Activated CD4-positive, alpha-beta T cell treated with anti-CD3 and anti-CD28 coated beads, Interleukin-10, Interleukin-2, amounts not matched to agents 100 ng/mL and 50 ng/mL, durations not matched to agents 16 hours and 8 hours (primary cell): ENCODE measurements around the gene ZBTB4.

Source experiments
- DNase-seq: peaks from one replicate; pipeline ENCODE4 v3.0.0-alpha.2; 2020

The ZBTB4 gene

DNA sequence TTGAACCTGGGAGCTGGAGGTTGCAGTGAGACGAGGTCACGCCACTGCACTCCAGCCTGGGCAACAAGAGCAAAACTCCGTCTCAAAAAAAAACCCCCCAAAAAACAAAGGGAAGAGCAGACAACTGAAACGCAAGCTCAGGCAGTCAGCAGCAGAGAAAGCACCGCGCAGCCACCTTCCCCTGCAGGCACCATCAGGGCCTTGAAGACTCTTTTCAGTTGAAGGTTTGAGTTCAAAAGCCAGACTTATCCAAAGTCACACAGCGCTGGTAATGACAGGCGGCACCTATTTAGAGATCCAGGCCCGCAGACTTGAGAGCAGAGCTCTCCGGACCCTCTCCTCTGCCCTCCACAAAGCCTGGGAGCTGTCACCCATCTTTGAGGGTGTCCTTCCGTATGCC is 11.1 kb downstream of the ZBTB4 start:
- DNase-seq = no peak

DNA sequence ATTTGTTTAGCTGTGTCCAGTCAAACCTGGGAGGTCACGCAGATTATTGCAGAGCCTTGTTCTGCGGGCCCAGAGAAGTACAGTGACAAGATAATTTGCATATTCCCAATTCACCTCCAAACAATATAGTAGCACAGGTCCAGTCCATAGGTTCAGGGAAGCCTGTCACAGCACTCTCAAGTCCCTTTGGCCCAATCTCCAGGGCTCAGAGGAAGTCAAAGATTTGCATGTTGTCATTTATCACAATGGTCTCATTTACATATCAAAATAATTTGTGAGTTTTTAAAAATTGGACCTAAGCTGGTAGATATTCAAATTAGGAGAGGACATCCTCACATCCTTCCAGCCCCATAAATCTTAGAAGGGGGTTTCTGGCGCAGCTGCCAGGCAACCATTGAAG is 11.9 kb downstream of the ZBTB4 start:
- DNase-seq = no peak

DNA sequence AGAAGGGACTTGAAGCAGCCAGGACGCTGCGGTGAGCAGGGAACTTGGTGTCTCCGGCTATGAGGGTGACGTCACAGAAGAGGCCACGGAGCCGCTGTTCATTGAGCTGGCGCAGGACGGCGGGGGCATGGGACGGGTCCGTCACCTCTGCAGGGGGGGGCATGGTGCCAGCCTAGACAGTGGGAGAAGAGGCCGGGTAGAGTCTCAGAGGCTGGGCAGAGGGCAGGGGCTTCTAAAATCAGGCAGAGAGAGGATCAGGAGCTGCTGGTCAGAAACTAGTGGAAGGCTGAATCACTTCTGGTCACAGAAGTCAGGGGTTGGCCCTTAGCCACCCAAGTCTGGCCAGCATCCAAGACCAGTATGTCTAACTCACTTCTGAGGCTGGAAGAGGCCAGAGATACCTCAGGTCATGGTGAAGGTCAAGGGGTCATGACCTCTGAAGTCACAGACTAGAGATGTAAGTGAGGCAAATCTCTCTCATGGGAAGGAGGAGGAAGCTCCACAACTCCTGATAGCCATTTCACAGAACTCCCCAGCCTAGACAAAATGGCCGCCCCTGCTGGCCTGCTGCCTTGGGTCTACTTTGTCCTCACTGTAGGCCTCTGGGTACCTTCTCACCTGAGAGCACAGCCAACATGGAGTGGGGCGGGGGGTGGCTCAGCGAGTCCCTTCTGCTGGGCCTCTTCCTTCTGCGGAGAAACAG is 12.6 kb downstream of the ZBTB4 start:
- no peak for DNase-seq

DNA sequence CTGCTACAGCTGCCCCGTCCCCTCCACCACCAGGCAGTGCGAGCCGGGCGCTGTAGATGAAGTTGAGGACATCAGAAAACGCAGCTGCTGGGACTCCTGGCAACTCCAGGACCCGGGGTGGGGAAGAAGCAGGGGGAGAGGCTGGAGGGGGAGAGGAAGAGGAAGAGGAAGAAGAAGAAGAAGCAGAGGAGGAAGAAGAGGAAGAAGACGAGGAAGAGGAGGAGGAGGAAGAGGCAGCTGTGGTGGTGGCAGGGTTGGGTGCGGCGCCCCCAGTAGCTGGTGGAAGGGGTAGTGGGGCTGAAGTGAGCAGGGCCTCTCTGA is 13.2 kb downstream of the ZBTB4 start:
- no peak for DNase-seq

DNA sequence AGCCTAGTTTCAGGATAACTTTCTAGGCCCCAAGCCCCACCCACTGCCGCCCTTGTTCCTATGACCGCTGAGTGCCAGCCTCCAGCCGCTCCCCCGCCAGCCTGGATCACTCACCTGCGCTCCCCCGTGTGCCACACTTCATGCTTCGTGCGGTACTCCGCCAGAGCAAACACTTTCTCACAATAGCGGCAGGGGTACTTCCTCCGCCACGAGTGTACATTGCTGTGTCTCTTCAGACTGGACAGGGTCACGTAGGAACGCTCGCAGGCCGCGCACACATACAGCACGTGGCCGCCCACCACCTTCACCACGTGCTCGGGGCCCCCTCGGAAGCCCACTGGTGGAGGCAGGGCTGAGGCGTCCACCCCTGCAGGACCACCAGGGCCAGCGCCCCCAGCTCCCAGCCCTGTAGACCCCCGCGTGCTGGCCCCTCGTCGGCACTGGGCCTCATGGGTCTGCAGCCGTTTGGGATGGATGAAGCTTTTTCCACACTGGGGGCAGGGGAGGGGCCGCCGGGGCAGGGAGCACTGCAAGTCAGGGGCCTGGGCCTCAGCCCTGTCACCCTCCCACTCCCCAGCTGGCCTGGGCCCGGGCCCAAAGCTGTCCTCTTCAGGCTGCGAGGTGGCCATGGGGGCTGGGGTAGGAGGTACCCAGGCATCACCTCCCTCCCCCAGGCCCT is 13.7 kb downstream of the ZBTB4 start:
- no peak for DNase-seq

DNA sequence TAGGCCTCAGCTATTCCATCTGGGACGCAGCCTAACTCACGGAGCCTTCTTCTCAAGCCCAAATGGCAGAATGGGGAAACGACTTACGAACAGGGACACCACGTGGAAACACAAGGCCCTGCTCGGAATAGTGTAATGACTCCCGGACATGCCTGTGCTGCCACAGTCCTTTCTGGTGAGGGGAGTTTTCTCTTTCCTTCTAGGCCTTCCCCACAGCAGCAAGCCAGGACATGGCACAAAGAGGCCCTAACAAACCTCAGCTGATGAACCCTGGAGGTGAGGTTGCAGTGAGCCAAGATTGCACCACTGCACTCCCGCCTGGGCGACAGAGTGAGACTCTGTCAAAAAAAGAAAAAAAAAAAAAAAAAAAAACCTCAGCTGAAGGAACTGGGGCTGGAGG is 15.3 kb downstream of the ZBTB4 start:
- no peak for DNase-seq

DNA sequence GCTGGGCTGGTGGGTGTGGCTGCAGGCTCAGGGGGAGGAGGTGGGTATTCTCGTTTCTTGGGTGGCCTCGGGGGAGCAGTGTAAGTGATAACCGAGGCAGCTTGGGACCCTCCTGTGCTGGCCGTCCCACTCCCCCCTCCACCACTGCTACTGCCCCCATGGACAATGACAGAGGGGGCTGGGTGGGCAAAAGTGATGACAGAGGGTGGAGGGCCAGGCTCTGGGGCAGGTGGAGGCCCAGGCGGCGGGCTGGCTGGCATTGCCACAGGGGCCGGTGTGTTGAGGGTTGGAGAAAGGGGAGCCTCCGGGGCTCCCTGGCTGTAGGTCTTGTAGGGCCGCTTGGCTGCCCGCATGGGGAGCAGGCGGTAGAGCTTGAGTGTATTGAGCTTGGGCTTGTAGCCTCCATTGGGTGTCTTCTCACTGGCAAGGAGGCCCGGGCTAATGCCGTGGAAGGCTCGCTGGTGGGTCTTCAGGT is 16.0 kb downstream of the ZBTB4 start:
- no peak for DNase-seq

DNA sequence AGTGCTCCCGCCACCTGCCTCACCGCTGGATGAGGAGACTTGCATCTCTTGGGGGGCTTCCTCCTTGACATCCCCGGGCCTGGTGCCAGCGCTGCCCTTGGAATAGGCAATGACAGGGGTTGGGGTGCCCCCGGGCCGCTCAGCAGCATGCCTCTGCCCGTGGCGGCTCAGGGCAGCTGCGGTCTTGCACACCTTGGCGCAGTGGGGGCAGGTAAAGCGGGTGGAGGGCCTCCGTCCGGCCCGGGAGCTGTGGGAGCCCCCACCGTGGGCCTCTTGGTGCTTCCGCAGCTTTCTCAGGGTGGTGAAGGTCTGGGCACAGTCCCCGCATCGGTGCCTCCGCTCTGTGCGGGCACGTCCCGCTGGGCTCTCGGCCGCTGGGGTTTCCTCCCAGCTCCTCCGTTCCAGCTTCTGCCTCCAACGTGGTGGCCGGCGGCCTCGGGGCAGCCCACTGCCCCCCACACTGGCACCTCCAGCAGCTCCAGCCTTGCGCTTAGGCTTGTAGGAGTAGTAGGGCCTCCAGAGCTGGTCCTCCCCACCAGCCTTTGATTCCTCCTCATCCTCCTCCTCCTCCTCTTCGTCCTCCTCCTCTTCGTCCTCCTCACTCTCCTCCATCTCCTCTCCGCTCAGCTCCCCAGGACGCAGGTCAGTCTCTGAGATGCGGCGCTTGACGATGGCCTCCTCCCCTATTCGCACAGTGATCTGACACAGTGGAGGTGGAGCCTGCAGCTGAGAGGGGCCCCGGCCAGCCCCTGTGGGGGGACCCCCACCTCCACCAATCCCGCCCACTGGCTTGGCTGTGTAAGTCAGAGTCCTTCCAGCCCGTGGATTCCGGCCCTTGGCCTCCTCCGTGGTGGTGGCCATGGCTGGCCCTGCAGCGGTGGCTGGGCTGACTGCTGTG is 16.7 kb downstream of the ZBTB4 start:
- no peak for DNase-seq

DNA sequence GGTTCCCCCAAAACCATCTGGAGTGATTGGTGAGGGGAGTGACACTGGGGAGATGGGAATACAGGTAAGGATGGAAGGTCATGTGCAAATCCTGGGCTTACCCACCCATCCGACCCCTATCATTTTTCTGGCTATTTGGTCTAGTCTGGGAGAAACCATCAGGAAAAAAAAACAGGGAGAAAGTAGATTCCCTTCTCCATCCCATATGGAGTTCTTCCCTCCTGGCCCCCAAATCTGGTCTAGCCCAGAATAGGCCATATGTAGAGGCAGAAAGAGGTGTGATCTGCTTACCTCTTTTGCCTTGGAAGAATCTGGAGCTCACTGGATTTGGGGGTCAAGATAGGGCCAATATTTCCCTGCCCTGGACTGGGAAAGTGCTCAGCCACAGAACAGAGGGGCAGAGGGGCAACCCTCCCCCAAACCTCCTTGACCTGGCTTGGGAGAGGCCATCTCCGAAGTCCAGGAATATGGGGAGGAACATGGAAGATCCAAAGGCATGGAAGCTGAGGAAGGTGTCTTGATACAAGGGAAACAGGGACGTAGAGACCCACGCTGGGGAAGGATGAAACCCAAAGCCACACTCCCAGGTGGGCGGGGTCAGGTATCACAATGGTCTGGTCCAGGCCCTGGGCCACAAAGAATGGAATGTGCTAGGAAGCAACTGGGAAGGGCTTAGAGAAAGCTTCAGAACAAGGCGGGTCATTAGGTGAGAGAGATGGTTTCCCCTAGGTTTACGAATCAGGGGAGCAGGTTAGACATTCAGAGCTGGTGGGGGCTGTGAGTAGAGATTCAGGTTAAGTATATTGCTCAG is 18.4 kb downstream of the ZBTB4 start:
- no peak for DNase-seq

DNA sequence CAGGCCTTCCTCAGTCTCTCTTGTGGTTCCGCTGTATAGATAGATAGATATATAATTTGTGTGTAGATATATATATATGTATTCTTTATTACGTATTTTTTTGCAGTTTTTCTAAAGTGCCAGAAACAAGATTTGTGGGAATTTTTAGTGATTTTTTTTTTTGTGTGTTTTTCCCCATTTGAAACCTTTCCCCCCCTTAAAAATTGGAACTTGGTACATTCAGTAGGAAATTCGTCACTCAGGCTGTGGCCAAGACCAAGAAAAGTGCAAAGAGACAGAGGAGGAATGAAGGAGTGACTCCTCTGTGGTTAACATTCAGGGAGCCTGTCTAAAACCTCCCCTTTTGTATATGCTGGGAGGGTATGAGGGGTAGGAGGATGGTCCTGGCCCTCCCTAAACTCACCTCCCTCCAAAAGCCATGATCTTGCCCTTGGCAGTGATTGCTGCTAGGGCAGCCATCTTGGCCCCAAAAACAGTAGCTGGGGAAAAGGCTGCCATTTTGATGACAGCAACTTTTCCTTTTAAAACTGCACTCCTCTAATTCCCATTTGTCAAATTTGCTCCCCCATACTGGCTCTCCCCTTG is 19.4 kb downstream of the ZBTB4 start:
- no peak for DNase-seq

DNA sequence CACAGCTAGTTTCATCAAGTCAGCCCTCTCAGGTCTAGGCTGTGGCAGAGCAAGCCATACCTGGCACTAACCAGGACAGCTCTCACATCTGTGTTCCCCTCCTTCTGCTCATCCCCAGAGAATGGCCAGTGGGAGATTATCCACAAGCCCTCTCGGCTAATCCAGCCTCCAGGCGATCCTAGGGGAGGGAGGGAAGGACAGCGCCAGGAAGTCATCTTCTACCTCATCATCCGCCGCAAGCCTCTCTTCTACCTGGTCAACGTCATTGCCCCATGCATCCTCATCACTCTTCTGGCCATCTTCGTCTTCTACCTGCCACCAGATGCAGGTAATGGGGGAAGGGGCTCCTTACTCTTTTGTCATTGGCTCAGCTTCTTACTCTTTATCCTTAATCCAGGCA is 31.0 kb downstream of the ZBTB4 start:
- no peak for DNase-seq

DNA sequence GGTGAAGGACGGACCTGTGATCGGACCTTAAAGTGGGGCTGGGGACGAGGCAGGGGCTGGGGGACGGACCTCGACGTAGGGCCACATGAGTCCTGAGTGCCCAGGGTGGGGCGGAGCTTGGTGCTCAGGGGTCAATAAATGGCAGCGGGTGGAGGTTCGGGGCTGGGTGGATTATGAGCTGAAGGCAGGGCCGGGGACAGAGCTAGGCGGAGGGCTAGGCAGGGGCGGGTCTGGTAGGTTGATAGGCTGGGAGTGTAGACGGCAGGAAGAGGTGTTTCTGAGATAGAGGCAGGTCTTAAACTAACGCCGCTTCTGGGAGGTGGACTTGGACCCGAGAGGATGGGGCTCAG is 33.8 kb downstream of the ZBTB4 start:
- DNase-seq = peak; percentile 17

DNA sequence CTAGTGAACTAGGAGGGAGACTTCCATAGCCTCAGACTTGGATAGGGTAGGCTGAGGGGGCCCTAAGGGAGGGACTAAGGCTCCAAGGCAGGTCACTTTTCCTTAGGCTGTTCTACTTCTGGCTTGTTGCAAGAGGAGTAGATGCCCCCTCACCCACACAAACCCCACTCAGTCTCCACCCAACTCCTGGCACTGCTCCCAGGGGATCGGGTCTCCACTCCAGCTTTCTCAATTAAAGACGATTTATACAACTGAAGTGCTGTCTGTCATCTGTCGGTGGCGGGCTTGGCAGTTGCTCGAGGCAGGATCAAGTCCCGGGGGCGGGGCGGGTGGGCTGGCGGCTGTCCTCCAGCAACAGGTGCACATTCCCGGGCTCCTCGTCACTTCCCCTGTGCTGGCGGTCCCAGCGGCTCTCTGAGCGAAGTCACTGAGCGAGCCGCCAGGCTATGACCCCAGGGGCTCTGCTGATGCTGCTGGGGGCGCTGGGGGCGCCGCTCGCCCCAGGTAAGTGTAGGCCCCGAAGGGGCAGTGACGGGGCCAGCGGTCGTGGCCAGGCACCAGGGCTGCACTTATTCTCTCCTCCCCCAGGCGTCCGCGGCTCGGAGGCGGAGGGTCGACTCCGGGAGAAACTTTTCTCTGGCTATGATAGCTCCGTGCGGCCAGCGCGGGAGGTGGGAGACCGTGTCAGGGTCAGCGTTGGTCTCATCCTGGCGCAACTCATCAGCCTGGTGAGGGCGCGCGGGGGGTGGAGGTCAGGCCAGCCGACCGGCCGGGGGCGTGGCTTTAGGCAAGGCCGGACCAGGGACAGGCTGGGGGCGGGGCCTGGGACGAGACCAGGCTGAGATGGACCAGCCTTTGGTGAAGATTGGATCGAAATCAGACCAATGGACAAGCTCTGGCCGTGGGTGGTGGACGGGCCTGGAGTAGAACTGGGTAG is 34.5 kb downstream of the ZBTB4 start, which contains the start of gene CHRNB1:
TSS of gene CHRNB1 (plus strand) at position 380 of the 937 bp plus-strand sequence. CDS start at position 447, 67 bp downstream.
- DNase-seq = no peak

DNA sequence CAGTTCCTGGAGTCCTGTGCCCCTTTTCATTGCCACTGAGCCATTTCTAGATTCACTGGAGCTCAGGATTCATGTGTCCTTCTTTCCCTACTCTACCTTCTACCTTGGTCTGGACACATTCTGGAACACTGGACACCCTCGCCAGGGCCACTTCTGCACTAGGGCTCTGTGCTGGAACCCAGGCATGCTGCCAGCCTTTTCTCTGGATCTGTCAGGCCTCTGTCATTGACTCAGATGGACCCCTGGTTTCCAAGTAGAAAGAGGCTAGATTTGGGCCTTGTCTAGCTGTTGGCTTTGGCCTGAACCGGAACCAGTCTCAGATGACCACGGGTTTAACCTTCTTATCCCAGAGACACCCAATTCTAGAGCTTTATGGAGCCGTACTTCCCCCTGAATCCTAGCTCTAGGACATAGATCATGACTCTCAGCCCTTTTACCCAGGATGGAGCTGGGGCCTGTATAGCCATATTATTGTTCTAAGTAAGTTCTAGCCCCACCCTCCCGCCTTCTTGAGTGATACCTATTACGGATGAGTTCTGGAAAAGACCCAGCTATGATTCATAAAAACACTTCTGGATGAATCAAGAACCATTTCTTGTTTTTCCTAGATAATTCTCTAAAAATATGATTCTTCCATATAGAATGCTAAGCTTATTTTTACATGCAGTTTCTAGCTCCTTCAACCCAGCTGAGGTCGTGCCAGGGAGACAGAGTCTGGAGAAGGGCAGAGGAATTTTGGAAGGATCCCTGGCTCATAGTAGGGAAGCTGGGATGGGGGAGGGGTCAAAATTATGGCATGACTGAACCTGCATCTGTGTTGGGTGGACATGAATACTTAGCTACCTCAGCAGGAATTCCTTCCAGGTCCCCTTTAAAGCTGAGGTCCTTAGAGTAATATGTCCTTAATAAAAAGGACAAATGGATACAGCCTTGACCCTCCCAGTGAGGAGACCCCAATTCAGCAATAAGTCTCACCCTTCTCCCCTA is 35.6 kb downstream of the ZBTB4 start:
- DNase-seq = no peak

DNA sequence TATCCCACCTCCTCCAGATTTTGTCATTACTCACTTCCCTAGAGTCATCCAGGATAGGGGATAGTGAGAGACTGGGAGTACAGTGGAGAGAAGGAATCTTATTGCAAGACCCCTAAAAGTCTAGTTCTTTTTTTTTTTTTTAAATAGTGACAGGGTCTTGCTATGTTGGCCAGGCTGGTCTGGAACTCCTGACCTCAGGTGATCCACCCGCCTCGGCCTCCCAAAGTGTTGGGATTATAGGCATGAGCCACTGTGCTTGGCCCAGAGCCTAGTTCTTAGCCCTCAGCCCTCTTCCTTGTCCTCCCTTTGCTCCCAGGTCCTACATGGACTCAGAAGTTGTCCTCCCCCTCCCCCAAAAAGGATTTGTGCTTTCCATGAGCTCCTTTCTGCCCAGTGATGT is 37.3 kb downstream of the ZBTB4 start:
- DNase-seq = no peak

DNA sequence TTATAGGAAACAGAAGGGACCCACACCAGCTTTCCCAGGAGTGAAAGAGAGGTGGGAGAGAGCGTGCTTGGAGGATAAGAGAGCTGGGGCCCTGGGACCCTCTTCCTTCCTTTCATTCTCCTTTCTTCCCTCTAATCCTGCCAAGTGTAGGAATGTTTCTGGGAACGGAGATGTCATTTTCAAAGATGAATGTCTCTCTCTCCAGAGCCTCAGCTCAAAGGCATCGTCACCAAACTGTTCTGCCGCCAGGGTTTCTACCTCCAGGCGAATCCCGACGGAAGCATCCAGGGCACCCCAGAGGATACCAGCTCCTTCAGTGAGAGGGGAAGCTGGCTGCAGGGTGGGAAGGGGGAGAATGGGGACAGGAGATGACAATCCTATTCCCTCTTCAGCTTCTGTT is 38.2 kb downstream of the ZBTB4 start:
- no peak for DNase-seq

DNA sequence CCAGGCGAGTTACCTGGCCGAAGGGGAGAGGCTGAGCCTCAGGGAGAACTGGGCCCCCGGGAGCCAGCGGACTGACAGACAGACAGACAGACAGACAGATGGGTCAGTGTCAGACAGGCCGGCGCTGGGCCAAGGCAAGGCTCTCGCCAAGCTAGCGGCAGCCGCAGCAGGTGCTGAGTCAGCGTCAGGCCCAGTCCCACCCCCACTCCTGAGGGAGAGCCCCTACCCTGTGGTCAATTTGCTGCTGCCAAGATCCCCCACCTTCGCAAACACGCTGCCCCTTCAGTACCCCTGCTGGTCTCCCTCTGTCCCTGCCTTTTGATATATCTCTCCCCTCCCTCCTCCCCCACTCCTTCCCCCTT is 38.6 kb downstream of the ZBTB4 start:
- DNase-seq = peak; percentile 13

DNA sequence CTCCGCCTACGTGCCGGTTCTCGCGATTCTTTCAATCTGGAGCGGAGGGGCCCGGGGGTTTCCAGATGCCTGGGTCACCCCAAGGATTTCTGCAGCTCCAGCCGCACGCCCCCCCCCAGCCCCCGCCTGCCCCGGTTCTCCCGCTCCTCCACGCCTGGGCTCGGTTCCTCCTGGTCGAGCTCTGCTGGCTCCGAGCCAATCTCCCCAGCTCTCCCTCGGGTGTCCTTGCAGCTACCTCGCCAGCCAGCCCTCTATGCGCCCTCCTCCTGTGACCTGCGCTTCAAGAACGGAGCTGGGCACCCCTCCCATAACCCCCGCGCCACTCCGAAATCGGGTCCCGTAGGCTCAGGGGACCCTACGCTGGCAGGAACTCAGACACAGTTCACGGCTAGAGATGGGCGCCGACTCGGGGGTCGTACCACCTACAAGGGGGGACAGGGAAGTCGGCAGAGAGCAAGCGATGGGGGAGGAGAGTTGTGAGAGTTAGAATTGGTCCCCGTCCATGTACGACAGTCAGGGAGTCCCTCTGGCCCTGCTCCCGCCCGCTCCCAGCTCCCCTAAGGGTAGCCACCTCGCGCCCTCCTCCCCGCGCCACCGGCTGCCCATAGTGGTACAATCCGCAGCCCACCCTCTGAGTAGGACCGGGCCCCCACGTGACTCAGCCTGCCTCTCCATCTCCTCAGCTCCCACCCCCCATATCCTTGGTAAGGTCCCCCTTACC is 39.2 kb downstream of the ZBTB4 start:
- DNase-seq = peak; percentile 43

DNA sequence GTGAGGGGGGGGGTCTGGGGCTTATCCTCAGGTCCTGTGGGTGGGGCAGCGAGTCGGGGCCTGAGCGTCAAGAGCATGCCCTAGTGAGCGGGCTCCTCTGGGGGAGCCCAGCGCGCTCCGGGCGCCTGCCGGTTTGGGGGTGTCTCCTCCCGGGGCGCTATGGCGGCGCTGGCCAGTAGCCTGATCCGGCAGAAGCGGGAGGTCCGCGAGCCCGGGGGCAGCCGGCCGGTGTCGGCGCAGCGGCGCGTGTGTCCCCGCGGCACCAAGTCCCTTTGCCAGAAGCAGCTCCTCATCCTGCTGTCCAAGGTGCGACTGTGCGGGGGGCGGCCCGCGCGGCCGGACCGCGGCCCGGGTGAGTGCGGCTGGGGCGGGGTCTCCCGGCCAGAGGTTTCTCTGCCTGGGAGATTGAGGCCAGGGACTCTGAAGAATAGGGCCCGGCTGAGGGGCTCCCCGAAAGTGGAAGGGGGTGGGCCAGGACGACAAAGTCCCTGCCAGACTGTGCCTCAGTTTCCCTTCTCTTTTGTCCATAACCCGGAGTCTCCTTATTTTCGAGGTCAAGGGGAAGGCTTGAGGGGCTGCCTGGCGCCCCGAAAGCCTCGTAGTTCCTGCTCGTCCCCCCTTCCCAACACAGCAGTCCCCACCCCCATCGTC is 39.8 kb downstream of the ZBTB4 start, which contains the start of gene FGF11:
TSS of gene FGF11 (plus strand) at position 51 of the 651 bp plus-strand sequence. CDS start at position 160, 109 bp downstream.
- DNase-seq = no peak
